Renal cortex interstitium (tissue), 11 donors: ENCODE data around the gene SOAT2. TPM values are rescaled to one million over a fixed set of nuclear protein-coding genes. Genes with fewer than 3 reads are reported as not detected.

Experiments
- DNase-seq, 11 donors: peaks; one replicate each; pipeline ENCODE4 v3.0.0-alpha.2; 2013; ENCODE audit warnings: low read depth in 9 of 11, low spot score in 4 of 11; ENCODE audit errors: extremely low read depth in 1 of 11
- polyA plus RNA-seq, 3 donors: library from polyadenylated mRNA; unstranded; fragments of 120-200 nt; gene quantifications; one replicate each; pipeline ENCODE4 v1.2.1, GENCODE V29; 2013; ENCODE audit not compliant: insufficient read length in 3 of 3

Gene SOAT2
- polyA plus RNA-seq, 3 donors = 2.0 to 2.3 (median 2.1) TPM

DNA sequence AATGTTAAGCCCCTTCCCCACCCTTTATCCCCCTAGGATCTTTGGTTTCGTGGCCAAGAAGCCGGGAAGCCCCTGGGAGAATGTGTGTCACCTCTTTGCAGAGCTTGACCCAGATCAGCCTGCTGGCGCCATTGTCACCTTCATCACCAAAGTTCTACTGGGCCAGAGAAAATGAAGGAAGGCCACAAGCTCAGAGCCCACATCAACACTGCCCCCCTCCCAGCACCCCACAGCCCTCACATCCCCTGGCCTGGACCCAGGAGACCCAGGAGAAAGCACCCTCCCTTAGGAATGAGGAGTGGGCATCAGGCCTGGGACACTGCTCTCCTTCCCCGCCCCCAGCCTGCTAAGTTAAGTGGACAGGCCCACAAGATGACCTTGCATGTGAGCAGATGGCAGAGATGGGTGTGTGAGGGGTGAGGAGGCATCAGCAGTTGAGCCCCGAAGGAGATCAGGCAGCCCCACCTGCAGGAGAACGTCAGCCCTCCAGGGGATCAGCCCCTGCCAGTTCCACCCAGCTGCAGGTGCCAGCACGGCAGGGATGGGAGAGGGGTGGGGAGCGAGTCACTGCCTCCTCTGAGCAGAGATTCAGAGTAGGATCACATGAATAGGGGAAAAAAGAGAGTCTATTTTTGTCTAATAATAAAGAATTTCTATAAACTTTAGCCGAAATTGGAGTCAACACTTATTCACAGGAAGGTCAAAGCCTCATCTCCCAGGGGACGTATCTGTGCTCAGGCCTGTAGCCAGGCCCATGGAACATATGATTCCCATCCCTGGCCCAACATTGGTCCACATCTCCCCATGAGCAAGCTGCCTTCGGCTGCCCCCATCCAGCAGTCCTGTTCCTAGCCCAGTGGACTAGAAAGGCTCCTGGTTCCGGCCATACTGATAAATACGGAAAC lies 39.3 kb upstream of the SOAT2 start:
- DNase-seq = no peak

DNA sequence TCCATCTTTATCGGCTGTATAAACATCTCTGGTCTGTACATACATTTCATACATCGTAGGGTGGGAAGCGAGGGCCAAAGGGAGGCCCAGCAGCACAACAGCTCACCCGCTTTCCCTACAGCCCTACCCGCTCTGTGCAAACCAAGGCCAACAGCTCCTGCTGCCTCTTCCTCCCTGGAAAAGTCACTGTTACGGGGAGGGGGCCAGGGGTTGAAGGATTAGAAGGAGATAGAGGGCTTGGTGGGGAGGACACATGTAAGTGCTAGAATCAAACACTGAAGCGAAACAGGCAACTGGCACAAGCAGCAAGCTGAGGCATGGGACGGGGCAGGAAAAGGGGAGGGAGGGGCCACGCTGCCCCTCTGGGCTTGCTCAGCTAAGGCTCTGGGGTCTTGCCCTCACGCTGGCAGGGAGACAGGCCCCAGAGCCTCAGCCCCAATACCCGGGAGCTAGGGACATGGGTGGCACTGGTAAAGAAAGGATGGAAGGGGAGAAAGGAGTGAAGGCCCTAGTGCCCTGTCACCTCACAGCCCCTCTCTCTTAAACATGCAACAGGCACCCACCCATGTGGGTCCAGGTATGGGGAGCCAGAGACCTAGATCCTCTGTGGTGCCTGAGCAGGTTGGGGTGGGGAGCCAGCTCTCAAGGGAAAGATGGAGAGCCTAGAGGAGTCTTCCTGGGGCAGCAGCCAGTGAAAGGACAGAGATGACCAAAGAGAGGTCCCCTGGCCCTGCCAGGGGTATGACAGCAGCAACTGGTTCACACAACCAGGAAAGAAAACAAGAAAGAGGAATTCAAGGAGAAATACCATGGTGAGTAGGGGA lies 38.5 kb upstream of the SOAT2 start:
- no peak for DNase-seq

DNA sequence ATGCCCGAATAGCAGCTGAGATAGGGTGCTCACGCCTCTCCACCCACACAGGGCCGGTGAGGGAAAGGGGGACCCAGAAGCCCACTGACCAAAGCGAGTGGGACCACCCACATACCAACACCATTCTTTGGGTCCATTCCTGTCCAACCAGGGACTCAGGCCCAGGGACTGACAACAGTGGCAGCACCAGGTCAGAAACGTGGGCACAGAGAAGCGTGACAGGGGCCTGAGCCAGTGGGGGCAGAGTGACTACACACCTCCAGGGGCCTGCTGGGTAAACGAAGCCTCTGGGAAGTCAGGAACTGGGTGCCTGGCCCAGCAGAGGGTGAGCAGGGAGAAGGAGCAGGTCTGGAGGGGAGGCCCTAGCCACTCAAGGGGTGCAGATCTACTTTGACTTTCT lies 37.8 kb upstream of the SOAT2 start:
- DNase-seq = no peak

DNA sequence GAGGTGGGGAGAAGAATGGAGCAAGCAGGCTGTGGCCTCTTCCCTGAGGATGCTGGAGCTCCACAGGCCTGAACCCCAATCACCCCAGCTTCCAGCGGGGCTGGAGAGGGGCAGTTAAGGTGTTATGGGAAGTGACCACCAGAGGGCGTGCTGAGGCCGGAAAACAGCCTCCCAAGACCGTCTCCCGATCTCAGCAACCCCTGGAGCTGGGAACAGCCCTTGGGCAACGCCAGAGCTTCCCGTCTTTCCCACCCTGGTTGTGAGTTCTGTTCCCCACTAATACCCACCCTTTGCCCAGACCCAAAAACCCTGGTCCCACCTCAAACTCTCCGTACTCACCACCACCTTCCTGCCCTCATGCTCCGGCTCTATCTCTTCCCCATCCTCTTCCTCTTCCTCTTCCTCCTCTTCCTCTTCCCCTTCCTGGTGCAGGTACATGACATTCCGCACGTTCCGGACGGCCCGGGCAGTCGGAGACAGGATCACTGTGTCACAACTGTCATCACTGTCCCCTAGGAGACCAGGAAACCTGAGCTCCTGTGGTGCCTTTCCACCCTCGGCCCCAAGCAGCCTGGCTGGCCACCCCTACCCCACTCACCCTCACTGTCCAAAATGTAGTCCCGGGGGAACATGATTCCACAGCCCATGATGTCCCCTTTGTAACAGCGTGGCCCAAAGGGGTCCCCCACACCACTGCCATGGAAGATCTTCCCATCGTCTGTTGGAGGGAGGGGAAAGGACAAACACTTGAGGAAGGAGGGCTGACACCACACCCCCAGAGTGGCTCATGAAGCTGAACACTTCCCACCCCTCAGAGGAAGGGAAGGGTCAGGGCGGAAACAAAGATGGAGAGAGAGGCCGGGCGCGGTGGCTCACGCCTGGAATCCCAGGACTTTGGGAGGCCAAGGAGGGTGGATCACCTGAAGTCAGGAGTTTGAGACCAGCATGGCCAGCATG lies 37.0 kb upstream of the SOAT2 start:
- DNase-seq = peak in 3 of 11 donors; percentile 62 to 73 (median 64)

DNA sequence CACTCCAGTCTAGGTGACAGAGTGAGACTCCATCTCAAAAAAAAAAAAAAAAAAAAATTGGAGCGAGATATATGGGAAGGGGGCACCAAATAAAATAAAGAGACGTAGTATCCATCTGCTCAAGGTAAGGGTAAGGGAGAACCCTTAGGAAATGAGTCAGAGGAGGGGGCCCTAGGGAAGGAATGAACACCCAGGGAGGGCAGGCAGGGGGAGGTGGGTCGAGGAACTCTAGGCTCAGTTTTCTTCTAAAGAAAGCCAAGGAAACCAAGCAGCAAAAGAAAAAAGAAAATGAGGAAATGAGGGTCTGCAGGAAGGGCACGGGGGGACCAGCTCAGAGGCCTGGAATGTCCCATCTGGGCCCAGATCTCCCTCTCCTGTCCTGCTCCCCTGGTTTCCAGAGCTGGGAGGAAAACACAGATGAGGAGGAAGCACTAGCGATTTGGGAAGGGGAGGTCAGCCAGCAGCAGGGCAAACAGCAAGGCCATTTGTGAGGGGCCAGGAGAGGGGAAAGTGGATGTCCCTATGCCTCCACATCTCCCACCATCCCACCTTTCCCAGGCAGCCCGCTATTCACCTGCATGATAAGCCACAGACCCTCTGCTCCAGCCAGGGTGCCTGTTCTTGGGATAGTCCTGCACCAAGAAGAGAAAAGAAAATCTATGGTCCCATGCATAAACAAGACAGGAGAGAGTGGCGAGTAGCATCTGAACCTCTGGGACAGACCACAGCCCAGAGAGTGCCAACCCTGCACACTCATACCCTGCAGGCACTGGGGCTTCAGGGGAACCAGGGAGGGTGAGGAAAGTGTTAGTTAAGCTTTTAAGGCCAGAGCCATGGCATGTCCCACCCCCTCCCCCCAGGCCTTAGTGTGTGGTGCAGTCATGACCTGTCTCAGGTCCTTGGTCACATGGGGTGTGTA lies 36.0 kb upstream of the SOAT2 start:
- no peak for DNase-seq

DNA sequence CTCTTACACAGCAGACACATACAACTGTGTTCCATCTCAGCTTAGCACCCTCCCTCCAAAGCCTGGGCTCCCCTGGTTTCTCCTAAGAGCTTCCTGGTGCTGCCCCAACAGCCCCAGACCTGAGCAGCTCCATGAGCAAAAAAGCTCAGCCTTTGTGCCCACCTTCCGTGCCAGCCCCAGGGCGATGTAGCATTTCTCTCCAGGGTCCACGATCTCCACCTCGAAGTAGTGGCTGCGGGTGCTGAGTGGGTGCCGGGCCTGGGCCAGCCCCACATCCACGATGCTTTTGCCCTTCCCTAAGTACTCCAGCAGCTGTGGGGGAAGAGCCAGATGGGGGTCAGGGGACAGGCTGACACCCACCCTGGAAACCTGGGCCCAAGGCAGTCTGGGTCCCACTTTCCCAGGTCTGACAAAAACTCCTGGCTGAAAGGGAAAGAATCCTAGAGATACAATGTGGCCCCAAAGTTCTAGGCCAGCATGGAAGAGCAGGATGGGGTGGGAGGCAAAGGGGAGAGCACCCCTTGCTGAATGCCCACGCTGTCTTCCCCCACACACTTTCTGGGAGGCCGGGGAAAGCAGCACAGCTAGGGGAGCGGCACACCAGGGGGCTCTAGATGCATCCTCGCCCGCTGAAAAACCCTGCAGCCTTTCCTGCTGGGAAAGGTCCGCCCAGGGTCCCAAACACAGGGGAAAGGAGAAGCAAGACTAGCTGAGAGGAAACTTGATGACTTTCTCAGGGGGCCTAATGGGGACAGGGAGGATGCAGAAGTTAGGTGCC lies 35.1 kb upstream of the SOAT2 start:
- no peak for DNase-seq

DNA sequence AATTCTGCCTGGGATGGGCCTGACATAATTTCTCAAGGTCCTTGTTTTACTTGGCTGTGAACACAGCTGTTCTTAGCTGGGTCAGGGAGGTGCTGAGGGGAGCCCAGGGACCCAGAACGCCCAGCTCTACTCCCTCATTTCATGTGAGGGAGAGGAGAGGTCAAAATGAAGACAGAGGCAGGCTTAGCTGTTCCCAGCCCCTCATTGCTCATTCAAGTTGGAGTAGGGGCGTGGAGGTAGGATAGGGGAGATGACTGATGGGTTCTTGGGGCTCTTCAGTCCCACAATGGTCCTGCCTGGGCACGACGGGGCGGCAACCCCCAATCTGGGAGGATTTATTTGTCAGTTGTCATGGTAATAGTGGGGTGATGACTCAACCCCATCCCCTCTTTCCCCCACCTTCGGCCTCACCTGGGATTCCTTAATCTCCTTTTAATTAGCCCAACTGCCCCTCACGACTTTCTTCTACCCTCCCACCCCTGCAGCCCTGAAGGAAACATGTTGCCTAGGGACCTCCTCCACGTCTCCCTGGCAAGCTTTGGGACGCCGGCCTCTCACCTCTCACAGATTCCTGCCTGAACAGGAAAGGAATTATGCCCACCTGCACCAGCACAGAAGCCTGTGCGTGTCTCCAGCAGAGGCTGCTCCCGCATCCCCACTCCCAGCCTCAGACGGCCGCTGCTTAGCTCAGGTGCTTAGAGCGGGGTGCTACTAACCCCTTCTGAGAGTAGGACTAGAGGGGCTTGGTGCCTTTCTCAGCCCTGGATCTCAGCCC lies 34.3 kb upstream of the SOAT2 start:
- no peak for DNase-seq

DNA sequence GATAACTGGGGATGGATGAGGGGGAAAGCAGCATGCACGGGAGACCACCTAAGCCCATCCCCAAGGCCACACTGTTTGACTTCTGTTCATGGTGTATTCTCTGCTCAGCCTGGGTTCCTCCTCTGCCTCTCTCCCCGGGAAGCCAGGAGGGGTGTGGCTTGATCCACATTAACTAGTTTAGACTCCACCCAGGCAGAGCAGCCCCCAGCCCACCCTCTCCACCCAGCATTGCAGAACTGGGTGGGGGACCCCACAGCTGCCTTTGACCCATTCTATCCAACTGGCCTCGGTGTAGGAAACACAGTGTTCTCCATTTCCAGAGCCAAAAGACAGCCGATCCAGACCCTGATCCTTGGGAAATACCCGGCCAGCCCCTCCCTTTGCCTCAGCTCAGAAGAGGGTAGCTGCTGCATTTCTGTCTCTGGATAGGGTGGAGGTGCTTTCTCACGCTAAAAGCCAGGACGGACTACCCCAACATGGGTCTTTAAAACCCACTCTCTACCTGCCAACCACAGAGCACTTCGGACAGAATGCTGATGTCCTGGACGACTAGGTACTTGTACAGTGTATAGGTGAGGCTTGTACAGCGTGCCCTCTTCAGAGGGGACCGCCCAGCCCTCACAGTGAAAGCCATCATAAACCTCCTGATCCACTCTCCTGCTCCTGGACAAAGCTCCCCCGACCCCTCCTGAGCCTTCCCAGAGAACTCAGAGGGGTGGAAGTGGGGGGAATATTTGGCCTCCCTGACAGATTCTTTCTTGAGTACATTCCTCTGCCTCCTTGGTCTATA lies 33.5 kb upstream of the SOAT2 start:
- DNase-seq = no peak

DNA sequence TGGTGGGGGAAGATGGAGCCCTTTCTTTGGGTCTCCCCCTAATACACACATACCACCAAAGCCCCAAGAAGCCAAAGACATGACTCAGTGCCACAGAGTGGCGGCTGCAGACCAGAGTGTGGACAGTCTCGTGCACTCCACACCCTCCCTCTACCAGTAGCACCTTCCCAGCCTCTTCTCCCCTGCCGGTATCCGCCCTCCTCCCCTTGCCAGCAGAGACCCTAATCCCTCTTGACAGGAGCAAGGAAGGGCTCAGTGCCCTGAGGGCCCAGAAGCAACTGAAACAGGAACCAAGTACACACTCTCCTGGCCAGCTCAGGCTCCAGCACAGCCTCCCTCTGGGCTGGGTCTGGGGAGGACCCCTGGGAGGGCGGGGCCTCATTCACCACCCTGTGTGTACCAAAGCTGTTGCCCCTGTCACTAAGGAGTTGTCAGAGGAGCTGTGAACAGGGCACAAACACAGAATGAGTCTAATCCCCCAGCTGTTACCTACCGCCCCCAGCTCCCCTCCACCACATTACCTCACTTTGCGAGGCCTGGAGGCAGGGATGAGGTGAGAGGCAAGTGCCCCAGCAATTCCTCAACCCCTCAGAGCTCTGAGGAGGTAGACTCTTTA lies 32.3 kb upstream of the SOAT2 start:
- no peak for DNase-seq

DNA sequence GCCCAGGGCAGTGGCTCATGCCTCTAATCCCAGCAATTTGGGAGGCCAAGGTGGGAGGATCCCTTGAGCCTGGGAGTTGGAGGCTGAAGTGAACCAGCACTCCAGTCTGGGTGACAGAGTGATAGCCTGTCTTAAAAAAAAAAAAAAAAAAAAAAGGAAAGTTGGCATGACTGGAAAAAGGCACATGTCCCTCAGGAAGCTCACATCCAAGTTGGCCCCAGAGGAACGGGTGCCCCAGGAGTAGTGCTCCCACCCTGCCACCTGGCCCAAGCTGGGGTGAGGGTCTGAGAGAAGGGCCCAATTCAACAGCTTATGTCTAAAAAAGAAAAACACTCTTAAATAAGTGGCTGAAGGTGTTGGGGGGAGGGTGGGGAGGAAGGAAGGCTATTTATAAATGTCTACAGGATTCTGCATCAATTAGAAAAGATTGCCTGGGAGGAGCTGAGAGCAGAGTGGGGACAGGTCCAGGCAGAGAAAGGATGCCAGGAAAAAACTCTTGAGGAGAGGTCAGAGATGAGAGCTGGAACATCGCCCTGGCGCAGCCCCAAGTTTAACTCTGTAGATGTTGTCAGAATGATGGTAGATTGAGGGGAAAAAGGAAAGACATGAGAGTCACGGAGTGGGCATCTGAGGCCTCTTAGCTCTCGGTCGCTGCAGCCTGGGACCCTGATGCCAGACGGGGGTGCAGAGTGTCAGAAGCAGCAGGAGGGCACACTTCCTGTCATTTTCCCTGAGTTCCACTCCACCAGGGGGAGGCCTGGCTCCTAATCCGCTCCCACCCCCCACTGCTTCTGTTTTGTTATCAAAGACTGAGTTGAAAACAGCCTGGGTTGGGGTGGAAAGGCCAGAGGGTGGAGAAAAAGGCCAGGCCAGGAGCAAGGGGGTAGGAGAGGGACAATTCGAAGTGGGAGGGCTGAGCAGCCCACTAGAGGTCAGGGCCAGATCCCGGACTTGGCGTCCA lies 31.4 kb upstream of the SOAT2 start:
- no peak for DNase-seq

DNA sequence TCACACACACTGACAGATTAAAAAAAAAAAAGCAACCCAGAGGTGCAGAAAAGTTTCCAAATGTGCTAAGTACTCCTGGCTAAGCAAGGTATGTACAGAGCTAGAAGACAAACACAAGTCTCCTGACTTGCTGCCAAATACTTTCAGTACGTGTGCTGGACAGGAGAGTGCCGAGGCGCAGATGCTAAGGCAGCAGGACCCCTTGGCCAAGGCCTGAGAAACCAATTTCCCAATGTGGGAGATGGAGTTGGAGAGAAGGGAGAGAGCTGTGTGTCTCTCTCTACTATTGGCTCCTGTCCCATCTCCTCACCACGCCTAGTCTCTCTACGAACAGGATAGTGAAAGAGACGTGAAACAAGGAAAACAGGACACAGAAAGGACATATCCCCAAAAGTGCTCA lies 29.4 kb upstream of the SOAT2 start:
- DNase-seq = no peak

DNA sequence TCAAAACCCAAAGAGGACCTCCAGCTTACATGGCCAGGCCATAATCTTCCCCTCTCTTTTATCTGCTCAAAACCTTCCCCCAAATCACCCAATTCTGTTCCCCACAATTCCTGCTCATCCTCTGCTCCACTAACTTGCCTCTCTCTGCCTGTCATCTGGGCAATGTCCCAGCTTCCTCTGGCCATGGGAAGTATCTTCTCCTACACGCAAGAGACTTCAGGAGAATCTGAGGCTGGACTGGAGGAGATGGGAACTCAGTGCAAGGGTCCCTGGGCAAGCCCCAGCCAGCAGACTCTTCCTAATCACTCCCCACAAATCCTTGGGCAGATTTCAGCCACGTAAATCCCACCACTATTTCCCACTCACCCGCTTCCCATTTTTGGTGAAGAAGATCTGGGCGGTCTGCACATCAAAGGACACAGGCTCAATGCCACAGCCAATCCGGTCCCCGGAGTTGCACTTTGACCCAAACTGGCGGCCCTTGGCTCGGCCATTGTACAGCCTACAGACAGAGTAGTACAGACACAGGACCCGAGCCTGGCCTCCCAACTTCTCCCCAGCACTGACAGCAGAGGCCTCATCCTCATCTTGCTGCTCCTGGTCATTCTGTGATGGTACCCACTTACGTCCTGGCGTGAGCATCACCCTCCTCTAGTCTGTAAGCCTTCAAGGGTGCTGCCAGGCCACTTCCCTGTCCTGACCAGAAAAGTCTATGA lies 28.8 kb upstream of the SOAT2 start:
- DNase-seq = no peak

DNA sequence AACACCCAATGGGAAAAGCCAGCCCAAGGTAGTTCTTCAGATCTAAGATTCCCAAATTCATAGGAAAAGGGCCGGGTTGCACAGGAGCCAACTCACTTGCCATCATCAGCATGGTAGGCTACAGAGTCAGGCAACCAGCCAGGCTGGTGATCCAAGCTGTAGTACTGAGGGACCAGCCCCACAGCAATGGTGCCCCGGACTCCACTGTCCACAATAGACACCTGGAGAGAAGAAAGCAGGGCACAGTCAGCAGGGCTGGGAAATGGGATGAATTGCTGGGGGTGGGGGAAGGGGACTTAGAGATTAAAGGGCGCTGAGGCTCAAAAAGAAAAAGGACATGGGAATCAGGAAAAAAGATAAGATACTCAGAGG lies 28.3 kb upstream of the SOAT2 start:
- DNase-seq = no peak

DNA sequence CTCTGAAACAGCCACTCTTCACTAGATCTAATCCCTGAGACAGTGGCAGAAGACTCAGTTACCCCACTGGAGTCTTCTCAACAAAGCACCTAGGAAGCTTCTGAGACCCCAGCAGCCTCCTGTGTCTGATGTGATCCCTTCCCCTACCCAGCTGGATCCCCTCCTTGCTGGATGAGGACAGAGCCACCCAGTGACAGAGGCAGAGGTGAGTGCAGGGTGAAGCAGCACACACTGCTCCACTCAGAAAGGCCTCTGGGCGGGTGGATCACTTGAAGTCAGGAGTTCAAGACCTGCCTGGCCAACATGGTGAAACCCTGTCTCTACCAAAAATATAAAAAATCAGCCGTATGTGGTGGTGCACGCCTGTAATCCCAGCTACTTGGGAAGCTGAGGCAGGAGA lies 26.8 kb upstream of the SOAT2 start:
- DNase-seq = no peak
